ENCODE data around the gene ZNF219. TPM values are rescaled to one million over a fixed set of nuclear protein-coding genes. Genes with fewer than 3 reads are reported as not detected.
A peak's percentile ranks its signal among the peaks of the same experiment; 100 is the strongest.

Gene ZNF219
- total RNA-seq, 1 experiment from 2014 or later: 16.6 TPM

DNA sequence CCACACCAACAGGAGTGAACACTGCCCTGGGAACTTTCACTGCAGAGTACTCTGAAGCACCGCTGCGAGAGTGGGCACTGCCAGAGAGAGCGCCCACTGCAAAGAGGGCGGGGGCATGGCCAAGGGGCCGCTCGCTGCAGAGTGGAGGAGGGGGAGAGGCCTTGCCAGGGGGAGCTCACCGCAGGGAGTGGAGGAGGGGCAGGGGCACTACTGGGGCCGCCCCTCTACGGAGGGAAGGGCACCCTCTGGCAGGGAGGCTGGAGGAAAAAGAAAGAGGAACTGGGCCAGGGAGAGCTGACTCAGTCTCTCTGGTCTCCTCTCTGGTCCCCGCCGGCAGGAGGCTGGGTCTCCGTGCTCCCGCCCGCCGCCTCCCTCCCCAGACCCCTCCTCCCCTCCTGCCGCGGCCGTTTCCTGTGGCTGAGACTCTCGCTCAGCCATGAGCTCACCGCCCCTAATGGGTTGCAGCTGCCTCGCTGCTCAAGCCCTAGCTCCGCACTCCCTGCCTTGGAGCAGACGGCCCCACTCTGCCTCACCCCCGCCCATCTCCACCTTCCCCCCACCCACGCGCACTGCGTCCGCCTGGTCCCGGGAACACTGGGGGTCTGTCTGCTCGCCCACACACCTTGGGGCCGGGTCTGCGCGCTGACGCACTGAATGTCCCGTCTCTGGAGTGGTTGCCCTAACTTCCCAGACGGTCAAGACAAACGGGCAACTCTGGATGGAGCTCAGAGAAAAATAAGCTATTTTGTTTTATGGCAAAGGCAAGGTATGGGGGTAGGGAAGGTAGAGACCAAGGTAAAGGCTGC, 27.0 kb downstream of the ZNF219 start:
- ATAC-seq: no peak
- no TSS peak for BruUV-seq (replicated peaks)
- Histone ChIP-seq H3K4me1 (ENCODE audit: control insufficient read depth in 1 of 2, insufficient read depth in 2 of 2, low read length in 2 of 2) (peaks cover 7 to 28% of the 10 kb centered on the region in 2 experiments), H3K27me3 (ENCODE audit: insufficient read depth, low read length) (0 out of 2 replicates have a peak, but pooled peaks cover 4% of the 10 kb centered on the region), H3K9ac (ENCODE audit: low read length) (peak overlapping the region; percentile 60; the same call in 1 of the 2 replicates), H3K9me3 (ENCODE audit: control insufficient read depth in 1 of 2, insufficient read depth in 1 of 2, low read depth in 1 of 2, low read length in 2 of 2) (no peaks in the 10 kb centered on the region), H3K4me2 (ENCODE audit: low read length) (peak overlapping the region; percentile 97), H3K79me2 (ENCODE audit: insufficient read depth, low read length) (no peaks in the 10 kb centered on the region), H3K4me3 (replicated peaks in 1 of 2; ENCODE audit: low read depth in 1 of 2, low read length in 2 of 2) (peak overlapping the region; percentile 61 to 74), H3K36me3 (ENCODE audit: control insufficient read depth in 1 of 2, insufficient read depth in 2 of 2, low read length in 2 of 2) (no peaks in the 10 kb centered on the region), H3K27ac (ENCODE audit: low read depth, low read length) (no peak overlapping the region), H3K9me2 (ENCODE audit: insufficient read depth) (no peaks in the 10 kb centered on the region), H4K20me1 (ENCODE audit: insufficient read depth) (no peaks in the 10 kb centered on the region), H2AFZ (ENCODE audit: low read depth, low read length, poor library complexity, severe bottlenecking) (no peak overlapping the region)
- intact Hi-C loops (cut with micrococcal nuclease): no loop called here
- POLR2A ChIA-PET: no interaction called here
- RAD21 ChIA-PET (ENCODE audit: low non-redundant PET in 1 of 2, low total read pairs in 2 of 2, uncharacterized antibody in 2 of 2, unreplicated experiment in 2 of 2): interaction anchor here (0.6 to 1.8 kb wide), 3 partner anchors 17 to 57 kb away, joined by 3 to 6 read pairs (median 3); no protein-coding TSS in a partner anchor
- CTCF ChIA-PET: interaction anchor here (0.6 to 2.4 kb wide), 8 partner anchors 16 to 386 kb away, joined by 3 to 10 read pairs (median 4); no protein-coding TSS in a partner anchor
- DNase-seq (ENCODE audit: low read depth, low spot score): no peak
- TF ChIP-seq, protein P1, sequence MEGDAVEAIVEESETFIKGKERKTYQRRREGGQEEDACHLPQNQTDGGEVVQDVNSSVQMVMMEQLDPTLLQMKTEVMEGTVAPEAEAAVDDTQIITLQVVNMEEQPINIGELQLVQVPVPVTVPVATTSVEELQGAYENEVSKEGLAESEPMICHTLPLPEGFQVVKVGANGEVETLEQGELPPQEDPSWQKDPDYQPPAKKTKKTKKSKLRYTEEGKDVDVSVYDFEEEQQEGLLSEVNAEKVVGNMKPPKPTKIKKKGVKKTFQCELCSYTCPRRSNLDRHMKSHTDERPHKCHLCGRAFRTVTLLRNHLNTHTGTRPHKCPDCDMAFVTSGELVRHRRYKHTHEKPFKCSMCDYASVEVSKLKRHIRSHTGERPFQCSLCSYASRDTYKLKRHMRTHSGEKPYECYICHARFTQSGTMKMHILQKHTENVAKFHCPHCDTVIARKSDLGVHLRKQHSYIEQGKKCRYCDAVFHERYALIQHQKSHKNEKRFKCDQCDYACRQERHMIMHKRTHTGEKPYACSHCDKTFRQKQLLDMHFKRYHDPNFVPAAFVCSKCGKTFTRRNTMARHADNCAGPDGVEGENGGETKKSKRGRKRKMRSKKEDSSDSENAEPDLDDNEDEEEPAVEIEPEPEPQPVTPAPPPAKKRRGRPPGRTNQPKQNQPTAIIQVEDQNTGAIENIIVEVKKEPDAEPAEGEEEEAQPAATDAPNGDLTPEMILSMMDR (IDR thresholded peaks at IDR 0.05 in 2 of 3, conservative IDR thresholded peaks at IDR 0.05 in 1 of 3; ENCODE audit: borderline replicate concordance in 1 of 3, insufficient read depth in 1 of 3, low read depth in 2 of 3, low read length in 2 of 3): no peak
- TF ChIP-seq, protein P2, sequence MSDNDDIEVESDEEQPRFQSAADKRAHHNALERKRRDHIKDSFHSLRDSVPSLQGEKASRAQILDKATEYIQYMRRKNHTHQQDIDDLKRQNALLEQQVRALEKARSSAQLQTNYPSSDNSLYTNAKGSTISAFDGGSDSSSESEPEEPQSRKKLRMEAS (IDR thresholded peaks at IDR 0.05): no peak
- TF ChIP-seq, protein P3, sequence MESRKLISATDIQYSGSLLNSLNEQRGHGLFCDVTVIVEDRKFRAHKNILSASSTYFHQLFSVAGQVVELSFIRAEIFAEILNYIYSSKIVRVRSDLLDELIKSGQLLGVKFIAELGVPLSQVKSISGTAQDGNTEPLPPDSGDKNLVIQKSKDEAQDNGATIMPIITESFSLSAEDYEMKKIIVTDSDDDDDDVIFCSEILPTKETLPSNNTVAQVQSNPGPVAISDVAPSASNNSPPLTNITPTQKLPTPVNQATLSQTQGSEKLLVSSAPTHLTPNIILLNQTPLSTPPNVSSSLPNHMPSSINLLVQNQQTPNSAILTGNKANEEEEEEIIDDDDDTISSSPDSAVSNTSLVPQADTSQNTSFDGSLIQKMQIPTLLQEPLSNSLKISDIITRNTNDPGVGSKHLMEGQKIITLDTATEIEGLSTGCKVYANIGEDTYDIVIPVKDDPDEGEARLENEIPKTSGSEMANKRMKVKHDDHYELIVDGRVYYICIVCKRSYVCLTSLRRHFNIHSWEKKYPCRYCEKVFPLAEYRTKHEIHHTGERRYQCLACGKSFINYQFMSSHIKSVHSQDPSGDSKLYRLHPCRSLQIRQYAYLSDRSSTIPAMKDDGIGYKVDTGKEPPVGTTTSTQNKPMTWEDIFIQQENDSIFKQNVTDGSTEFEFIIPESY (IDR thresholded peaks at IDR 0.05; ENCODE audit: extremely low read depth, insufficient replicate concordance, low read length): no peak
- TF ChIP-seq TCF7L2 (IDR thresholded peaks at IDR 0.05; ENCODE audit: borderline replicate concordance, extremely low read depth, insufficient read depth, insufficient read length) (no peak), SRF (IDR thresholded peaks at IDR 0.05; ENCODE audit: low read depth) (no peak), EZH2phosphoT487 (IDR thresholded peaks at IDR 0.05; ENCODE audit: borderline replicate concordance) (no peak), YY1 (IDR thresholded peaks at IDR 0.05; ENCODE audit: extremely low read depth, insufficient replicate concordance, low read depth, low read length) (no peak), ZNF274 (IDR thresholded peaks at IDR 0.05; ENCODE audit: low read depth, low read length) (no peak), RAD21 (IDR thresholded peaks at IDR 0.05; ENCODE audit: low read depth) (no peak), ELF1 (IDR thresholded peaks at IDR 0.05; ENCODE audit: borderline replicate concordance, low read depth) (no peak), SIN3A (IDR thresholded peaks at IDR 0.05; ENCODE audit: low read depth) (no peak), FOSL1 (IDR thresholded peaks at IDR 0.05; ENCODE audit: low read depth) (no peak), ZFX (IDR thresholded peaks at IDR 0.05) (no peak), EZH2 (IDR thresholded peaks at IDR 0.05) (no peak), POLR2A (IDR thresholded peaks at IDR 0.05; ENCODE audit: borderline replicate concordance, extremely low read depth, insufficient read depth, insufficient read length) (no peak), EGR1 (IDR thresholded peaks at IDR 0.05; ENCODE audit: low read depth) (no peak)
- TF ChIP-seq, protein P4, sequence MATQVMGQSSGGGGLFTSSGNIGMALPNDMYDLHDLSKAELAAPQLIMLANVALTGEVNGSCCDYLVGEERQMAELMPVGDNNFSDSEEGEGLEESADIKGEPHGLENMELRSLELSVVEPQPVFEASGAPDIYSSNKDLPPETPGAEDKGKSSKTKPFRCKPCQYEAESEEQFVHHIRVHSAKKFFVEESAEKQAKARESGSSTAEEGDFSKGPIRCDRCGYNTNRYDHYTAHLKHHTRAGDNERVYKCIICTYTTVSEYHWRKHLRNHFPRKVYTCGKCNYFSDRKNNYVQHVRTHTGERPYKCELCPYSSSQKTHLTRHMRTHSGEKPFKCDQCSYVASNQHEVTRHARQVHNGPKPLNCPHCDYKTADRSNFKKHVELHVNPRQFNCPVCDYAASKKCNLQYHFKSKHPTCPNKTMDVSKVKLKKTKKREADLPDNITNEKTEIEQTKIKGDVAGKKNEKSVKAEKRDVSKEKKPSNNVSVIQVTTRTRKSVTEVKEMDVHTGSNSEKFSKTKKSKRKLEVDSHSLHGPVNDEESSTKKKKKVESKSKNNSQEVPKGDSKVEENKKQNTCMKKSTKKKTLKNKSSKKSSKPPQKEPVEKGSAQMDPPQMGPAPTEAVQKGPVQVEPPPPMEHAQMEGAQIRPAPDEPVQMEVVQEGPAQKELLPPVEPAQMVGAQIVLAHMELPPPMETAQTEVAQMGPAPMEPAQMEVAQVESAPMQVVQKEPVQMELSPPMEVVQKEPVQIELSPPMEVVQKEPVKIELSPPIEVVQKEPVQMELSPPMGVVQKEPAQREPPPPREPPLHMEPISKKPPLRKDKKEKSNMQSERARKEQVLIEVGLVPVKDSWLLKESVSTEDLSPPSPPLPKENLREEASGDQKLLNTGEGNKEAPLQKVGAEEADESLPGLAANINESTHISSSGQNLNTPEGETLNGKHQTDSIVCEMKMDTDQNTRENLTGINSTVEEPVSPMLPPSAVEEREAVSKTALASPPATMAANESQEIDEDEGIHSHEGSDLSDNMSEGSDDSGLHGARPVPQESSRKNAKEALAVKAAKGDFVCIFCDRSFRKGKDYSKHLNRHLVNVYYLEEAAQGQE (IDR thresholded peaks at IDR 0.05; ENCODE audit: low read depth): no peak
- TF ChIP-seq, protein P5, sequence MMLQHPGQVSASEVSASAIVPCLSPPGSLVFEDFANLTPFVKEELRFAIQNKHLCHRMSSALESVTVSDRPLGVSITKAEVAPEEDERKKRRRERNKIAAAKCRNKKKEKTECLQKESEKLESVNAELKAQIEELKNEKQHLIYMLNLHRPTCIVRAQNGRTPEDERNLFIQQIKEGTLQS (IDR thresholded peaks at IDR 0.05): no peak

Data from HCT116 (cell line).